ENCODE data around the gene TBL2. TPM values are rescaled to one million over a fixed set of nuclear protein-coding genes. Genes with fewer than 3 reads are reported as not detected.

The TBL2 gene
- total and polyA plus RNA-seq, 2 of the 4 experiments (the other 2 are of a cell fraction) = 72.6 to 94.1 TPM

- TF ChIP-seq CTCF (conservative IDR thresholded peaks at IDR 0.05; ENCODE audit: low read depth, low read length) = peak; percentile 23; the same call in 1 of the 2 replicates
- TF ChIP-seq CEBPB (IDR thresholded peaks at IDR 0.05; ENCODE audit: low read depth, low read length) = no peak
These were observed at the start of gene TBL2 (continued) for GRCh38 chr7:73578342-73579128.

GRCh38 chr7:73626814-73627213 is 48.4 kb upstream of the TBL2 start:
- H2BK20ac ChIP-seq (ENCODE audit: low read depth, low read length) = no peak overlapping the region
- no peaks in the 10 kb centered on the region for H3K79me1 ChIP-seq (ENCODE audit: low read depth in 1 of 2, low read length in 2 of 2)
- ATAC-seq (ENCODE audit: low read depth) = peak; percentile 6; the same call in 1 of the 2 replicates
- ChIA-PET POLR2A (ENCODE audit: unreplicated experiment) (no interaction called here), CTCF (interaction anchor here (1.3 kb wide), 1 partner anchor 99 kb away, joined by 3 read pairs; no protein-coding TSS in a partner anchor)
- no peak overlapping the region for H4K5ac ChIP-seq (ENCODE audit: low read depth, low read length)
- no peaks in the 10 kb centered on the region for H3K36me3 ChIP-seq (ENCODE audit: control insufficient read depth, insufficient read depth, low read length)
- no peak overlapping the region for H3K23ac ChIP-seq (ENCODE audit: low read depth, low read length)
- H4K8ac ChIP-seq (ENCODE audit: low read depth in 2 of 2, low read length in 2 of 2) = no peak overlapping the region
- H2BK5ac ChIP-seq (ENCODE audit: low read depth, low read length, poor library complexity, severe bottlenecking) = no peak overlapping the region
- H3K14ac ChIP-seq (replicated peaks; ENCODE audit: low read depth, low read length) = no peak overlapping the region
- no peaks in the 10 kb centered on the region for H3K9me1 ChIP-seq (ENCODE audit: insufficient read depth, low read length)
- H3K4ac ChIP-seq (ENCODE audit: low read depth, low read length) = no peak overlapping the region
- TF ChIP-seq MAFK (IDR thresholded peaks at IDR 0.05; ENCODE audit: low read depth, low read length) (no peak), CHD1 (IDR thresholded peaks at IDR 0.05; ENCODE audit: low read depth, low read length) (no peak), CTCF (conservative IDR thresholded peaks at IDR 0.05; ENCODE audit: low read depth, low read length) (0 out of 2 replicates have a peak, but pooled peaks have one; percentile 15), SMC3 (IDR thresholded peaks at IDR 0.05; ENCODE audit: low read depth, low read length) (no peak)
- no peaks in the 10 kb centered on the region for H3K9me3 ChIP-seq (ENCODE audit: control insufficient read depth, insufficient read depth, low read length)
- H3K4me3 ChIP-seq (ENCODE audit: insufficient read depth, low read depth, low read length) = no peak overlapping the region
- H3K18ac ChIP-seq (ENCODE audit: low read depth, low read length) = no peak overlapping the region
- H2BK120ac ChIP-seq (ENCODE audit: low read depth, low read length) = no peak overlapping the region
- H3K4me1 ChIP-seq (ENCODE audit: control insufficient read depth, insufficient read depth, low read length) = peaks cover 5% of the 10 kb centered on the region; the same call in 1 of the 2 replicates
- no peak overlapping the region for H3K56ac ChIP-seq (ENCODE audit: extremely low read depth, insufficient read depth, low read length)
- H4K91ac ChIP-seq (ENCODE audit: insufficient read depth, low read depth, low read length) = no peak overlapping the region
- in situ Hi-C loops (cut with MboI; ENCODE audit: low sequenced_read_pairs) (no loop called here), intact Hi-C loops (cut with micrococcal nuclease) (loop anchor here (5.0 kb wide), 1 partner anchor 40 kb away; the partner anchor contains the start of gene VPS37D), dilution Hi-C loops (cut with HindIII; ENCODE audit: low sequenced_read_pairs, unreplicated experiment) (no loop called here)
- H3K4me2 ChIP-seq (ENCODE audit: low read depth, low read length) = no peak overlapping the region
- H3K9ac ChIP-seq (ENCODE audit: low read depth, low read length) = no peak overlapping the region
- no TSS peak for BruUV-seq (replicated peaks)
- no peak overlapping the region for H3K27ac ChIP-seq (ENCODE audit: insufficient read depth, low read length)
- no peak overlapping the region; the same call in 1 of the 2 replicates for H2AK5ac ChIP-seq (ENCODE audit: low read depth, low read length)
- no CpG with 5 or more reads among the region's 3 CpGs for WGBS, 2 experiments (ENCODE audit: extremely low coverage in 2 of 2, insufficient read length in 1 of 2)
- DNase-seq = peak; percentile 22
- H2BK15ac ChIP-seq (ENCODE audit: low read depth, low read length) = no peak overlapping the region
- no peaks in the 10 kb centered on the region for H4K20me1 ChIP-seq (ENCODE audit: insufficient read depth, low read length)
- no peak overlapping the region for H2AK9ac ChIP-seq (replicated peaks; ENCODE audit: low read depth, low read length, poor library complexity)
- H3K27me3 ChIP-seq (ENCODE audit: control insufficient read depth, insufficient read depth, low read length) = peaks cover 71% of the 10 kb centered on the region
- no peak overlapping the region for H2AFZ ChIP-seq (replicated peaks; ENCODE audit: low read length, poor library complexity)

Data from IMR-90 (cell line).